Lower lobe of right lung (tissue), 2 donors: Measurements from ENCODE around the gene ZNF133. TPM values are rescaled to one million over a fixed set of nuclear protein-coding genes. Genes with fewer than 3 reads are reported as not detected.

Experiments used
- ATAC-seq, 2 donors: fragments of 200-7000 bp; cut with Tn5 transposase; one replicate each; pipeline ENCODE4 v1.9.1; 2020 to 2022; ENCODE audit warnings: mild to moderate bottlenecking in 2 of 2, moderate library complexity in 2 of 2
- DNase-seq: peaks from one replicate; pipeline ENCODE4 v3.0.0-alpha.2; 2020
- H3K27ac ChIP-seq: fragments of 200-600 bp; one replicate; pipeline ENCODE4 v1.8.0; 2022
- H3K27me3 ChIP-seq: fragments of 200-600 bp; one replicate; pipeline ENCODE4 v1.8.0; 2022; ENCODE audit warnings: low read depth
- H3K36me3 ChIP-seq: fragments of 200-600 bp; one replicate; pipeline ENCODE4 v1.8.0; 2022; ENCODE audit warnings: mild to moderate bottlenecking
- H3K4me1 ChIP-seq: fragments of 200-600 bp; one replicate; pipeline ENCODE4 v1.8.0; 2022
- H3K4me3 ChIP-seq: fragments of 200-600 bp; one replicate; pipeline ENCODE4 v1.8.0; 2022; ENCODE audit warnings: mild to moderate bottlenecking
- H3K9me3 ChIP-seq: fragments of 200-600 bp; one replicate; pipeline ENCODE4 v1.8.0; 2022
- intact Hi-C: fragments of 100-400 bp; cut with DNase I; formaldehyde crosslinking; loops from one replicate; pipeline ENCODE4 v1.11.0; 2022
- total RNA-seq: library from RNA; stranded (reverse); fragmentation: NEBNext Ultra II Directional; extraction: Animal tissue kit (Norgen Biotek cat#: 25700); gene quantifications from one replicate; pipeline ENCODE4 v1.2.1, GENCODE V29; 2021
- TF ChIP-seq, protein P1 (sequence below): fragments of 200-600 bp; IDR thresholded peaks from one replicate; pipeline ENCODE4 v1.8.0; 2022; ENCODE audit warnings: antibody characterized with exemption, mild to moderate bottlenecking
- donor health status: DM: no; HTN: yes; CAD: no; lungs with severe emphysema.

The ZNF133 gene
- total RNA-seq, 1 donor from 2014 or later, result 12.4 TPM

DNA sequence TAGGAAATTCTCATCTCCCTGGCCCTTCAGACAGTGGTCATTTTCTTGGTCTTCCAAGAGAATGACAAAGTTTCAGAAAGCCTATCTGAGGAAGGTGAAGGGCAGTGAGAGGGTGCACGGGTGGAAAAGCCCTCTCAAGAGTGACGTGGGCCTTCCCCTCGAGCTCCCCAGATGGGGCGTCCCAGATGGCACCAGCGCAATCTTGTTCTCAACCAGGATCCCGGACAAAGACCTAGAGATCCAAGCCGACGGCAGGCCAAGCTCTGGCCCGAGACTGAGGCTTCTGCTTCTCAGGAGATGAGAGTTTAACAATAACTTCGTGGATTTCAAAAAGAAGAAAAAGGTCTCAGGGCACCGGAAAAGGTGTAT lies 797 bp upstream of the ZNF133 start:
- peak overlapping the region; percentile 95 for H3K4me3 ChIP-seq
- peak overlapping the region; percentile 99 for H3K27ac ChIP-seq
- H3K36me3 ChIP-seq, result peaks cover 6% of the 10 kb centered on the region
- ATAC-seq (peak; percentile 1 to 44), DNase-seq (peak; percentile 58)
- H3K27me3 ChIP-seq, result no peaks in the 10 kb centered on the region
- peaks cover 21% of the 10 kb centered on the region for H3K4me1 ChIP-seq
- peaks cover 4% of the 10 kb centered on the region for H3K9me3 ChIP-seq
- intact Hi-C loops, result no loop called here
- TF ChIP-seq, protein P1, sequence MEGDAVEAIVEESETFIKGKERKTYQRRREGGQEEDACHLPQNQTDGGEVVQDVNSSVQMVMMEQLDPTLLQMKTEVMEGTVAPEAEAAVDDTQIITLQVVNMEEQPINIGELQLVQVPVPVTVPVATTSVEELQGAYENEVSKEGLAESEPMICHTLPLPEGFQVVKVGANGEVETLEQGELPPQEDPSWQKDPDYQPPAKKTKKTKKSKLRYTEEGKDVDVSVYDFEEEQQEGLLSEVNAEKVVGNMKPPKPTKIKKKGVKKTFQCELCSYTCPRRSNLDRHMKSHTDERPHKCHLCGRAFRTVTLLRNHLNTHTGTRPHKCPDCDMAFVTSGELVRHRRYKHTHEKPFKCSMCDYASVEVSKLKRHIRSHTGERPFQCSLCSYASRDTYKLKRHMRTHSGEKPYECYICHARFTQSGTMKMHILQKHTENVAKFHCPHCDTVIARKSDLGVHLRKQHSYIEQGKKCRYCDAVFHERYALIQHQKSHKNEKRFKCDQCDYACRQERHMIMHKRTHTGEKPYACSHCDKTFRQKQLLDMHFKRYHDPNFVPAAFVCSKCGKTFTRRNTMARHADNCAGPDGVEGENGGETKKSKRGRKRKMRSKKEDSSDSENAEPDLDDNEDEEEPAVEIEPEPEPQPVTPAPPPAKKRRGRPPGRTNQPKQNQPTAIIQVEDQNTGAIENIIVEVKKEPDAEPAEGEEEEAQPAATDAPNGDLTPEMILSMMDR, result no peak

DNA sequence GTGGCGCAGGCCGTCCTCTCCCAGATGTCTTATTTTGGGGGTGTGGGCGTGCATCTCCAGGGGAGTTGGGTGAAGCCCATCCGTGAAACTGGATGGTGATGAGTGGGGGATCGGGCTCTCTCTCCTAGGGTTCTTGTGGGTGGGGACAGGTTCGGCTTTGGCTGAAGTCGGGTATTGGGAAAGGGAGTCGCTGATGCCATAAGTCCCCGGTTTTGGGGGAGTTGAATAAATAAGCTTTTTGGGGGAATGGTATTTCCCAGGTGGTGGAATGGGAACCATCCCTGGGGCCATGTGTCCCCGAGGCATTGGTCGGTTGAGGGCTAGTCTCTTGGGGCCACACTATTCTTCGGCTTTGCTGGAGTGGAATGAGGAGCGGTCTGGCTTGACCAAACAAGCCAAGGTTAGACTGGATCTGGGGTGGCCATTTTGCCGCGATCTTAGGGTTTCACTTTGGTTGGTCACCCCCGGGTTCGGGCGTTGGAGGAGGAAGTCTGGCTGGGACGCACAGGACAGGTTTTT lies 481 bp downstream of the ZNF133 start:
- DNase-seq (no peak), ATAC-seq (peak in 1 of 2 donors; percentile 3)
- H3K27ac ChIP-seq, result peak overlapping the region; percentile 99
- intact Hi-C loops, result no loop called here
- H3K27me3 ChIP-seq, result no peaks in the 10 kb centered on the region
- peaks cover 21% of the 10 kb centered on the region for H3K4me1 ChIP-seq
- peak overlapping the region; percentile 95 for H3K4me3 ChIP-seq
- H3K36me3 ChIP-seq, result peaks cover 13% of the 10 kb centered on the region
- TF ChIP-seq, protein P1, result no peak
- peaks cover 4% of the 10 kb centered on the region for H3K9me3 ChIP-seq

DNA sequence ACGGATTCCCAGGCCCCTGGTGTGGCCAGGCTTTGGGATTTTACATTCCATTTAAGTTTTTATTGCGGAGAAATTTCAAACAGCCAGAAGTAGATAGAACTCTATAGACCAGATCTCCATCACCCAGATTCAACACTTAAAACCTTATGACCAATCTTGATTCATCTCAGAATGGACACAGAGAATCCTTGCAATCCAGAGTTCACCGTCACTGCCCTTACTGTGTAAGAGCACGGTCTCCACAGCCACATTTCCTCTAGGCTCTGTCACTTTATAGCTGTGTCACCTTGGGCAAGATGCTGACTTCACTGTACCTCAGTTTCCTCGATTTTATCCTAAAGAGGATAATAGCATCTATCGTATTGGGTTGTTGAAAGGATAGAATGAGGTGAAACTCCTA lies 979 bp downstream of the ZNF133 start:
- peaks cover 21% of the 10 kb centered on the region for H3K4me1 ChIP-seq
- H3K9me3 ChIP-seq, result peaks cover 4% of the 10 kb centered on the region
- no peak for ATAC-seq
- TF ChIP-seq, protein P1, result no peak
- peak overlapping the region; percentile 95 for H3K4me3 ChIP-seq
- peaks cover 13% of the 10 kb centered on the region for H3K36me3 ChIP-seq
- H3K27me3 ChIP-seq, result no peaks in the 10 kb centered on the region
- no peak overlapping the region for H3K27ac ChIP-seq
- intact Hi-C loops, result no loop called here
- no peak for DNase-seq

DNA sequence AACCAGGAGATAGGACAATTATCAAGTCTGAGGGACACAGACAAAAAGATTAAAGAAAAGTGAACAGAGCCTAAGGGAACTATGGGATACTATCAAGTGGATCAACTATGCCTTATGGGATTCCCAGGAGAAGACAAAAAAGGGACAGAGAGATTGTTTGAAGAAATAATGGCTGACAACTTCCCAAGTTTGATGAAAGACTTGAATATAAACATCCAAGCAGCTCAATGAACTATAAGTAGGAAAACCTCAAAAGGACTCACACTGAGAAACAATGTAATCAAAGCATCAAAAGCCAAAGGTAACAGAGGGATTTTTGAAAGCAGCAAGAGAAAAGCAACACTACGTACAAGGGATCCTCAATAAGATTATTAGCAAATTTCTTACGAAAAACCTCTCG lies 11.0 kb downstream of the ZNF133 start:
- no peaks in the 10 kb centered on the region for H3K9me3 ChIP-seq
- intact Hi-C loops, result no loop called here
- H3K4me1 ChIP-seq, result no peaks in the 10 kb centered on the region
- no peak overlapping the region for H3K4me3 ChIP-seq
- no peak for ATAC-seq
- TF ChIP-seq, protein P1, result no peak
- H3K36me3 ChIP-seq, result peaks cover 14% of the 10 kb centered on the region
- no peak for DNase-seq
- H3K27me3 ChIP-seq, result no peaks in the 10 kb centered on the region
- H3K27ac ChIP-seq, result no peak overlapping the region

DNA sequence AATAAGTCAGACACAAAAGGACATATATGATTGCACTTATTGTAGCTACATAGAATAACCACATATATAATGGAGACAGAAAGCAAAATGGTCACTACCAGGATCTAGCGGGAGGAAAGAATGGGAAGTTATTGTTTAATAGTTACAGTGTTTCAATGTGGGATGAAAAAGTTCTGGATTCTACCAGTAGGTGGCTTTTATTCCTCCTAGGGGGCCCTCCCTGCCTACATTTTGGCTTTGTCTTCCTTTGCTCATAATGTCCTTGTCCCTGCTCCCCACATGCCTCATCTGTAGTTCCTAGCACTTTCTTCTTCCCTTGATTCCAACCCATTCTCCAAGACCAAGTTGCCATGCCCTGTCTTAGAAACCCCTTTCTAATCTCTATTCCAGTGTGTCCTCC lies 16.3 kb downstream of the ZNF133 start:
- TF ChIP-seq, protein P1, result no peak
- H3K27ac ChIP-seq, result no peak overlapping the region
- intact Hi-C loops, result no loop called here
- peaks cover 24% of the 10 kb centered on the region for H3K36me3 ChIP-seq
- no peak overlapping the region for H3K4me3 ChIP-seq
- no peaks in the 10 kb centered on the region for H3K27me3 ChIP-seq
- DNase-seq (no peak), ATAC-seq (no peak)
- H3K4me1 ChIP-seq, result no peaks in the 10 kb centered on the region
- no peaks in the 10 kb centered on the region for H3K9me3 ChIP-seq

DNA sequence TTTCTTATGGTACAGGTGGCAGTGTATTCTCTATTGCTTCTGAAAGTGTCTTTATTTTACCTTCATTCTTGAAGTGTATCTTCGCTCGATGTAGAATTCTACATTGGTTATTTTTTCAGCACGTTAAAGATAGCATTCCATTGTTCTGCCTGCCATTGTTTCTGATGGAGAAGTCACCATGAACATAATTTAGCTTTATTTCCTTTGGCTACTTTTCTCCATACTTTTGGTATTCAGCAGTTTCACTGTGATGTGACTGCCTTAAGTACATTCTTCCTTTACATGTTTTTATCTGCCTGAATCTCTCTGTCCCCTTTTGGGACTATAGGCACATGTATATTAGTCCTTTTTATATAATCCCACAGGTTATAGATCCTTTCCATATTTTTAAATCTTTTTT lies 19.0 kb downstream of the ZNF133 start:
- no peaks in the 10 kb centered on the region for H3K27me3 ChIP-seq

More for the DNA sequence above, 19.0 kb downstream of the ZNF133 start:
- H3K36me3 ChIP-seq, result peaks cover 24% of the 10 kb centered on the region
- DNase-seq, result no peak
- TF ChIP-seq, protein P1, result no peak
- no peaks in the 10 kb centered on the region for H3K4me1 ChIP-seq
- intact Hi-C loops, result no loop called here
- H3K4me3 ChIP-seq, result no peak overlapping the region
- H3K9me3 ChIP-seq, result no peaks in the 10 kb centered on the region
- ATAC-seq, result no peak
- no peak overlapping the region for H3K27ac ChIP-seq
